A549 (cell line): ENCODE data around the gene HNRNPM. TPM values are rescaled to one million over a fixed set of nuclear protein-coding genes. Genes with fewer than 3 reads are reported as not detected.
A peak's percentile ranks its signal among the peaks of the same experiment; 100 is the strongest.

Experiments
- ATAC-seq, 2 experiments: fragments of 200-7000 bp in 1 of 2; fragments of >200 bp in 1 of 2; cut with Nextera tagmentation in 1 of 2; cut with Tn5 transposase in 1 of 2; 3 replicates each; pipeline versions ENCODE4 v1.8.0 to v1.9.1; 2018 to 2020; ENCODE audit warnings: mild to moderate bottlenecking in 1 of 2, moderate library complexity in 1 of 2
- CTCF ChIA-PET: fragments of 300-600 bp; sonication (Branson Sonifier 250); formaldehyde crosslinking; extraction: SDS; loops from one replicate; lab custom pipeline; 2021; ENCODE audit warnings: antibody characterized with exemption, inconsistent platforms; lab: Yijun Ruan, JAX
- POLR2A ChIA-PET: fragments of 350-600 bp; formaldehyde crosslinking; extraction: SDS; loops from one replicate; lab custom pipeline; 2021; ENCODE audit warnings: antibody characterized with exemption, inconsistent platforms; lab: Yijun Ruan, JAX
- DNase-seq, 2 experiments: peaks; one replicate each; pipeline versions ENCODE4 v3.0.0 to v3.0.0-alpha.2; 2011 to 2016; ENCODE audit warnings: low read depth in 1 of 2, low spot score in 1 of 2
- FAIRE-seq: peaks from 2 replicates; lab custom pipeline; 2011; peaks lifted over from hg19 to GRCh38; lab: Jason Lieb, UNC
- H3K27ac ChIP-seq, 2 experiments: fragments of >200 bp; sonication (Bioruptor Twin); formaldehyde crosslinking; 3 replicates each; pipeline ENCODE4 v1.5.1; 2016 to 2017
- H3K4me1 ChIP-seq: fragments of >200 bp; sonication (Bioruptor Twin); formaldehyde crosslinking; 3 replicates; pipeline ENCODE4 v1.6.1; 2016
- H3K4me2 ChIP-seq: fragments of >200 bp; sonication (Bioruptor Twin); formaldehyde crosslinking; 3 replicates; pipeline ENCODE4 v1.6.1; 2016
- H3K4me3 ChIP-seq: fragments of >200 bp; sonication (Bioruptor Twin); formaldehyde crosslinking; 3 replicates; pipeline ENCODE4 v1.5.1; 2016
- H3K9me3 ChIP-seq: fragments of >200 bp; sonication (Bioruptor Twin); formaldehyde crosslinking; 3 replicates; pipeline ENCODE4 v1.6.1; 2016
- CEBPB ChIP-seq, 2 experiments: fragments of >200 bp in 1 of 2; sonication (Bioruptor Twin) in 1 of 2; formaldehyde crosslinking in 1 of 2; IDR thresholded peaks; 2 replicates each; pipeline ENCODE4 v1.6.1; 2012 to 2016
- CHD2 ChIP-seq: fragments of 150-350 bp; IDR thresholded peaks from 2 replicates; pipeline ENCODE4 v1.6.1; 2014; ENCODE audit warnings: low read length; ENCODE audit not compliant: partially characterized antibody
- CHD4 ChIP-seq: fragments of 200-600 bp; sonication (generic); IDR thresholded peaks from 2 replicates; pipeline ENCODE4 v1.6.1; 2016; ENCODE audit warnings: antibody characterized with exemption, mild to moderate bottlenecking, borderline replicate concordance
- CTCF ChIP-seq: fragments of >200 bp; sonication (Bioruptor Twin); formaldehyde crosslinking; IDR thresholded peaks from 3 replicates; pipeline ENCODE4 v1.5.1; 2016
- EP300 ChIP-seq, 2 experiments: fragments of >200 bp; sonication (Bioruptor Twin); formaldehyde crosslinking; IDR thresholded peaks; 2 replicates in 1 of 2; 3 replicates in 1 of 2; pipeline ENCODE4 v1.6.1; 2016 to 2017
- FOSL2 ChIP-seq, 2 experiments: fragments of 450-650 bp in 1 of 2; fragments of >200 bp in 1 of 2; sonication (Bioruptor Twin) in 1 of 2; formaldehyde crosslinking; IDR thresholded peaks; 2 replicates each; pipeline versions ENCODE4 v1.5.0 to v1.6.1; 2016 to 2020; ENCODE audit warnings: mild to moderate bottlenecking in 1 of 2, moderate library complexity in 1 of 2
- GATA3 ChIP-seq: IDR thresholded peaks from 2 replicates; pipeline ENCODE4 v1.6.1; 2012; ENCODE audit warnings: borderline replicate concordance
- HOXA7 ChIP-seq: fragments of 250-450 bp; sonication (Bioruptor Pico); IDR thresholded peaks from 2 replicates; pipeline ENCODE4 v1.5.0; 2020; ENCODE audit warnings: mild to moderate bottlenecking, moderate library complexity
- HOXB5 ChIP-seq: fragments of 250-450 bp; sonication (Bioruptor Pico); IDR thresholded peaks from 2 replicates; pipeline ENCODE4 v1.5.0; 2020; ENCODE audit warnings: mild to moderate bottlenecking, moderate library complexity
- KDM1A ChIP-seq: fragments of 200-600 bp; sonication (generic); IDR thresholded peaks from 2 replicates; pipeline ENCODE4 v1.6.1; 2016; ENCODE audit warnings: low read depth, mild to moderate bottlenecking
- KDM5A ChIP-seq: fragments of 200-600 bp; sonication (generic); IDR thresholded peaks from 2 replicates; pipeline ENCODE4 v1.6.1; 2016; ENCODE audit warnings: antibody characterized with exemption, mild to moderate bottlenecking
- MAFK ChIP-seq: fragments of 450-650 bp; IDR thresholded peaks from 2 replicates; pipeline ENCODE4 v1.6.1; 2014; ENCODE audit not compliant: partially characterized antibody
- PHF8 ChIP-seq: fragments of 200-600 bp; sonication (generic); IDR thresholded peaks from 2 replicates; pipeline ENCODE4 v1.6.1; 2016; ENCODE audit warnings: low read depth, mild to moderate bottlenecking, antibody characterized with exemption, moderate library complexity, borderline replicate concordance
- RFX5 ChIP-seq: fragments of 450-650 bp; IDR thresholded peaks from 2 replicates; pipeline ENCODE4 v1.7.1; 2014; ENCODE audit warnings: antibody characterized with exemption, mild to moderate bottlenecking, moderate library complexity
- RNF2 ChIP-seq: fragments of 200-600 bp; sonication (generic); IDR thresholded peaks from 2 replicates; pipeline ENCODE4 v1.6.1; 2016; ENCODE audit warnings: low read depth, mild to moderate bottlenecking, antibody characterized with exemption, moderate library complexity, borderline replicate concordance
- SMC3 ChIP-seq: fragments of >200 bp; sonication (Bioruptor Twin); formaldehyde crosslinking; IDR thresholded peaks from 3 replicates; pipeline ENCODE4 v1.6.1; 2018; ENCODE audit warnings: inconsistent platforms
- USF2 ChIP-seq: fragments of 450-650 bp; IDR thresholded peaks from 2 replicates; pipeline ENCODE4 v1.6.1; 2014; ENCODE audit warnings: antibody characterized with exemption
- ZC3H11A ChIP-seq: fragments of 450-650 bp; IDR thresholded peaks from 2 replicates; pipeline ENCODE4 v1.6.1; 2014; ENCODE audit warnings: antibody characterized with exemption, mild to moderate bottlenecking
- WGBS: methylation state at CpG from one replicate; pipeline ENCODE4 v1.1.6; 2017; ENCODE audit errors: missing lambda C conversion rate; 5-methylcytosine and 5-hydroxymethylcytosine counted together
- polyA plus RNA-seq, 4 experiments: library from polyadenylated mRNA; depleted of rRNA in 3 of 4; stranded (reverse); fragments of >200 nt; fragmentation: RNase III in 1 of 4; extraction: RNeasy Plus Mini Kit Qiagen cat#74134 plus additional on column Dnase treatment in 1 of 4; gene quantifications; 2 replicates in 3 of 4; 3 replicates in 1 of 4; pipeline ENCODE4 v1.2.3, GENCODE V29; 2011 to 2017
- TF ChIP-seq, protein P1 (sequence below): fragments of 200-600 bp; sonication (generic); IDR thresholded peaks from 2 replicates; pipeline ENCODE4 v1.6.1; 2016; ENCODE audit warnings: antibody characterized with exemption, mild to moderate bottlenecking, moderate library complexity
- TF ChIP-seq, protein P2 (sequence below): fragments of 150-350 bp; IDR thresholded peaks from 2 replicates; pipeline ENCODE4 v1.6.1; 2014; ENCODE audit warnings: low read depth, mild to moderate bottlenecking, low read length
- TF ChIP-seq, protein P3 (sequence below): fragments of >200 bp; sonication (Bioruptor Twin); formaldehyde crosslinking; IDR thresholded peaks from 3 replicates; pipeline ENCODE4 v1.6.1; 2016

The HNRNPM gene
- polyA plus RNA-seq, 2 of the 4 experiments (the other 2 are of a cell fraction): 168 to 352 TPM

- no peak for TF ChIP-seq CTCF
- CTCF ChIA-PET: interaction anchor here (1.5 kb wide), 1 partner anchor 40 kb away, joined by 6 read pairs; the partner anchor contains the start of gene MARCHF2
- no peak overlapping the region for H3K4me3 ChIP-seq
- POLR2A ChIA-PET: interaction anchor here (1.1 kb wide), 1 partner anchor 20 kb away, joined by 3 read pairs; no protein-coding TSS in a partner anchor
- H3K27ac ChIP-seq: no peak overlapping the region; a peak in 1 of 6 replicates
- no peak for FAIRE-seq
- no peak for DNase-seq
- peaks cover 81% of the 10 kb centered on the region for H3K4me1 ChIP-seq
- no peak for ATAC-seq
- H3K9me3 ChIP-seq: no peaks in the 10 kb centered on the region
- WGBS: 72% methylated on average over 4 of the region's 4 CpGs
- H3K4me2 ChIP-seq: peak overlapping the region; percentile 67
Observed at GRCh38 chr19:8452446-8453123, 7.8 kb downstream of the HNRNPM start.

GRCh38 chr19:8453616-8454015 is 8.8 kb downstream of the HNRNPM start:
- WGBS: 87% methylated on average over 6 of the region's 6 CpGs
- ChIA-PET POLR2A (no interaction called here), CTCF (no interaction called here)

More at GRCh38 chr19:8453616-8454015, 8.8 kb downstream of the HNRNPM start:
- no peak overlapping the region for H3K4me2 ChIP-seq
- H3K9me3 ChIP-seq: no peaks in the 10 kb centered on the region
- ATAC-seq: no peak
- H3K4me1 ChIP-seq: peaks cover 81% of the 10 kb centered on the region
- H3K27ac ChIP-seq: no peak overlapping the region
- no peak for FAIRE-seq
- no peak for DNase-seq
- no peak overlapping the region for H3K4me3 ChIP-seq
- TF ChIP-seq CHD2: no peak
- no peak for TF ChIP-seq RFX5
- TF ChIP-seq, protein P1, sequence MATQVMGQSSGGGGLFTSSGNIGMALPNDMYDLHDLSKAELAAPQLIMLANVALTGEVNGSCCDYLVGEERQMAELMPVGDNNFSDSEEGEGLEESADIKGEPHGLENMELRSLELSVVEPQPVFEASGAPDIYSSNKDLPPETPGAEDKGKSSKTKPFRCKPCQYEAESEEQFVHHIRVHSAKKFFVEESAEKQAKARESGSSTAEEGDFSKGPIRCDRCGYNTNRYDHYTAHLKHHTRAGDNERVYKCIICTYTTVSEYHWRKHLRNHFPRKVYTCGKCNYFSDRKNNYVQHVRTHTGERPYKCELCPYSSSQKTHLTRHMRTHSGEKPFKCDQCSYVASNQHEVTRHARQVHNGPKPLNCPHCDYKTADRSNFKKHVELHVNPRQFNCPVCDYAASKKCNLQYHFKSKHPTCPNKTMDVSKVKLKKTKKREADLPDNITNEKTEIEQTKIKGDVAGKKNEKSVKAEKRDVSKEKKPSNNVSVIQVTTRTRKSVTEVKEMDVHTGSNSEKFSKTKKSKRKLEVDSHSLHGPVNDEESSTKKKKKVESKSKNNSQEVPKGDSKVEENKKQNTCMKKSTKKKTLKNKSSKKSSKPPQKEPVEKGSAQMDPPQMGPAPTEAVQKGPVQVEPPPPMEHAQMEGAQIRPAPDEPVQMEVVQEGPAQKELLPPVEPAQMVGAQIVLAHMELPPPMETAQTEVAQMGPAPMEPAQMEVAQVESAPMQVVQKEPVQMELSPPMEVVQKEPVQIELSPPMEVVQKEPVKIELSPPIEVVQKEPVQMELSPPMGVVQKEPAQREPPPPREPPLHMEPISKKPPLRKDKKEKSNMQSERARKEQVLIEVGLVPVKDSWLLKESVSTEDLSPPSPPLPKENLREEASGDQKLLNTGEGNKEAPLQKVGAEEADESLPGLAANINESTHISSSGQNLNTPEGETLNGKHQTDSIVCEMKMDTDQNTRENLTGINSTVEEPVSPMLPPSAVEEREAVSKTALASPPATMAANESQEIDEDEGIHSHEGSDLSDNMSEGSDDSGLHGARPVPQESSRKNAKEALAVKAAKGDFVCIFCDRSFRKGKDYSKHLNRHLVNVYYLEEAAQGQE: no peak
- TF ChIP-seq SMC3: no peak
- no peak for TF ChIP-seq KDM5A
- no peak for TF ChIP-seq GATA3
- no peak for TF ChIP-seq CHD4
- no peak for TF ChIP-seq PHF8
- no peak for TF ChIP-seq CEBPB (IDR thresholded peaks at IDR 0.05)
- no peak for TF ChIP-seq EP300 (IDR thresholded peaks at IDR 0.05)
- no peak for TF ChIP-seq USF2
- TF ChIP-seq, protein P2, sequence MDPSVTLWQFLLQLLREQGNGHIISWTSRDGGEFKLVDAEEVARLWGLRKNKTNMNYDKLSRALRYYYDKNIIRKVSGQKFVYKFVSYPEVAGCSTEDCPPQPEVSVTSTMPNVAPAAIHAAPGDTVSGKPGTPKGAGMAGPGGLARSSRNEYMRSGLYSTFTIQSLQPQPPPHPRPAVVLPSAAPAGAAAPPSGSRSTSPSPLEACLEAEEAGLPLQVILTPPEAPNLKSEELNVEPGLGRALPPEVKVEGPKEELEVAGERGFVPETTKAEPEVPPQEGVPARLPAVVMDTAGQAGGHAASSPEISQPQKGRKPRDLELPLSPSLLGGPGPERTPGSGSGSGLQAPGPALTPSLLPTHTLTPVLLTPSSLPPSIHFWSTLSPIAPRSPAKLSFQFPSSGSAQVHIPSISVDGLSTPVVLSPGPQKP: no peak
- TF ChIP-seq HOXB5: no peak
- TF ChIP-seq HOXA7 (CRISPR knock-in tag): no peak
- TF ChIP-seq RNF2: no peak
- TF ChIP-seq ZC3H11A: no peak
- no peak for TF ChIP-seq FOSL2 (IDR thresholded peaks at IDR 0.05)
- no peak for TF ChIP-seq FOSL2 (CRISPR knock-in tag; IDR thresholded peaks at IDR 0.05)
- TF ChIP-seq MAFK: no peak
- TF ChIP-seq KDM1A: no peak
- TF ChIP-seq, protein P3, sequence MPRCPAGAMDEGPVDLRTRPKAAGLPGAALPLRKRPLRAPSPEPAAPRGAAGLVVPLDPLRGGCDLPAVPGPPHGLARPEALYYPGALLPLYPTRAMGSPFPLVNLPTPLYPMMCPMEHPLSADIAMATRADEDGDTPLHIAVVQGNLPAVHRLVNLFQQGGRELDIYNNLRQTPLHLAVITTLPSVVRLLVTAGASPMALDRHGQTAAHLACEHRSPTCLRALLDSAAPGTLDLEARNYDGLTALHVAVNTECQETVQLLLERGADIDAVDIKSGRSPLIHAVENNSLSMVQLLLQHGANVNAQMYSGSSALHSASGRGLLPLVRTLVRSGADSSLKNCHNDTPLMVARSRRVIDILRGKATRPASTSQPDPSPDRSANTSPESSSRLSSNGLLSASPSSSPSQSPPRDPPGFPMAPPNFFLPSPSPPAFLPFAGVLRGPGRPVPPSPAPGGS: no peak
- TF ChIP-seq, all 56 proteins: peak for 0
